T-helper 1 cell (primary cell): Measurements from ENCODE around the gene LIX1L.

Source experiments
- DNase-seq, 5 donors: peaks; one replicate each; pipeline ENCODE4 v3.0.0-alpha.2; 2012 to 2020

Gene LIX1L

GRCh38 chr1:145963265-145964019, 5.6 kb upstream of the LIX1L start:
- no peak for DNase-seq

- peak in 4 of 5 donors; percentile 19 to 38 (median 22) for DNase-seq
Measured at GRCh38 chr1:145962157-145963102, 4.6 kb upstream of the LIX1L start.

- DNase-seq, result peak; percentile 10 to 56 (median 24)
Measured at GRCh38 chr1:145961425-145962156, 3.8 kb upstream of the LIX1L start.

- no peak for DNase-seq
Measured at GRCh38 chr1:145961109-145961424, 3.2 kb upstream of the LIX1L start.

DNA sequence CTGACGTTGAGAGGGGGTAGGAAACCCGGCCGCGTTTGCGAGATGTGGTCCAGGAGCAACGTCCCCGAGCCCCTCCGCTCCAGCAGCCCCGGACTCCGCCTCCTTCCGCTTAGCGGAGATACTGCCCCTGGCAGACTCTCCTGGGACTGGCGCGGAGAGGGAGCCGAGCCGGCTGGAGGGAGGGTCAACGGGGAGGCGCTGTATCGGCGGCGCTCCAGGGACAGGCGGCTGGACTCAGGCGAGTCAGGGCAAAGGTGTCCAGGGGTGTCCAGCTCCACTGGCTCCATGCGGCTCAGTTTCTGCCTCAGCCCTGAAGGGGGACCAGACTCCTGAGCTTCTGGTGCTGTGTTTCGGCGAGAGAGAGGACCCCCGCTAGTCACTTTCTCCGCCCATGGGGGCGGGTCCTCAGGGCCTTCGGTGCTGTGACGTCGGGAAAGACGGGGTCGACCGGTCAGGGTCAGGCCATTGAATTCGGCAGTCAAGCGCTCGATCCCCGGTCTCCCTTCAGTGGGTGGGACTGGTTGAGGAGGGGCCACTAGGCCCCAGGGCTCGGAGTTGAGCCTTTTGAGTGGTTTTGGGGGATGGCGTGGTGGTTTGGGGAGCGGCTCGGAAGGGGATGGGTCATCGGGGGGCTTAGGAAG, 2.8 kb upstream of the LIX1L start:
- DNase-seq, result peak; percentile 41 to 60 (median 45)

DNA sequence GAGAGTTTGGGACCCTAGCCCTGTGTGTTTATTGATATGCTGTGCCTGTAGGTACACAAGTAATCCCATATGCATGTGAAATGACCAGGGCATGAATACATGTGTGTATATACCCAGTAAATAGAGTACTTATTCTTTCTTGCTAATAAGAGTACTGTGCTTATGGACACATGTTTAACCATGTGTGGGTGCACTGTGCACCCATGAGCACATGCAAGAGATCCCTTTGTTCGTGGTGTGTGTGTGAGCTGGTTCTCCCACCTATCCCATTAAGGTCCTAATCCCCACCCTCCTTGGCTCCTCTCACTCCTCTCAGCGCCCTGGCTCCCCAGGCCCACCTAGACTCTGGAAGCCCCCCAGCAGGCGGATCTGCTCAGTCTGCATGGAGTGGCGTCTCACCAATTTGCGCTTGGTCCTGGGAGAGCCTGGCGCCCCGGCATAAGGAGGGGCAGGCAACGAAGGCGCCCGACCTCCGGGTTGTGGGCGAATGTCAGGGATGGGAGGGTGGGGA, 2.2 kb upstream of the LIX1L start:
- DNase-seq, result no peak

GRCh38 chr1:145959333-145959732, 1.5 kb upstream of the LIX1L start:
- DNase-seq, result no peak

DNA sequence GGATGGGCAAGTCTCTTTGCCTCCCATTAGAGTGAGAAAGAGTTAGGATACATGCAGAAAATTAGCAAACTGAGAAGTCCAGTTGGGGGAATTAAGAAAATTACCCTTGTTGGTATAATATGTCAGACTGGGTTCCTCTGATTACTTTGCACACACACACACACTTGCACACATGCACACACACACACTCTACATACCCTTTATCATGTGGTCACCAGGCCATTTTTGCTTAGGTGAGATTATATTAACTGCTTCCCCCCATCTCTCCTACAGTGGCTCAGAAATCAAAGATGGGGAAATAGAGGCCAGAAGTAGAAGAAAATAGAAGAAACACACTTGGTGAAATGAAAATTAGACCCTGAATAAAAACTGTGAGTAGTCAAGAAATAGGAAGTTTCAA, 917 bp upstream of the LIX1L start:
- no peak for DNase-seq

GRCh38 chr1:145956781-145957442, 905 bp downstream of the LIX1L start:
- DNase-seq, result peak in 1 of 5 donors; percentile 28

- DNase-seq, result no peak
Measured at GRCh38 chr1:145956361-145956760, 1.5 kb downstream of the LIX1L start.

- DNase-seq, result no peak
Measured at GRCh38 chr1:145955436-145955835, 2.4 kb downstream of the LIX1L start.

- no peak for DNase-seq
Measured at GRCh38 chr1:145953861-145954260, 4.0 kb downstream of the LIX1L start.

DNA sequence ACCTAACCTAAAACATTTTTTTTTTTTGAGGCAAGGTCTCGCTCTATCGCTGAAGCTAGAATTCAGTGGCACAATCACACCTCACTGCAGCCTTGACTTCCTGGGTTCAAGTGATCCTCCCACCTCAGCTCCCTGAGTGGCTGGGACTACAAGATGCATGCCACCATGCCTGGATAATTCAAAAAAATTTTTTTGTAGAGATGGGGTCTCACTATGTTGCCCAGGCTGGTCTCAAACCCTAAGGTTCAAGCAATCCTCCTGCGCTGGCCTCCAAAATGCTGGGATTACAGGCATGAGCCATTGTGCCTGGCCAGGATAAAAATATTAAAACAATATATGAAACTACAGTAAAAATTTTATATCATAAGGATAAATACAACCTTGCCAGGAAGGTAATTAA, 4.9 kb downstream of the LIX1L start:
- no peak for DNase-seq

GRCh38 chr1:145951526-145951925, 6.3 kb downstream of the LIX1L start:
- no peak for DNase-seq

DNA sequence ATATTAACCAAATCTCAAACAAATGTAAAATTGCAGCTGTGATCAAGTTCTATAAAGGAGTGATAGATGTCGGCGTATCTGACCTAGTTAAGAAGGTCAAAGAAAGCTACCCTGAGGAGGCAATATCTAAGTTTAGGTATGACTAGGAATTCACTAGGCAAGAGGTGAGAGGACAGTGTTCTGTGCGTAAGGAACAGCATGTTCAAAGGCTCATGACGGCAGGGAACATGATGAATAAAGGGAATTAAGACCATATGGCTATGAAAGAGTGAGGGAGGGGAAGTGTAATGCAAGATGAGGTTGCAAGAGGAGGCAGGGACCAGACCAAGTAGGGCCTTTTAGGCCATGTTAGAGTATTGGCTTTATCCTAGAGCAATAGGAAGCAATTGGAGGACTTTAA, 8.6 kb downstream of the LIX1L start:
- DNase-seq, result no peak

GRCh38 chr1:145947551-145947950, 10.3 kb downstream of the LIX1L start:
- DNase-seq, result no peak

- DNase-seq, result no peak
Measured at GRCh38 chr1:145946477-145946986, 11.3 kb downstream of the LIX1L start.

- no peak for DNase-seq
Measured at GRCh38 chr1:145944532-145944931, 13.3 kb downstream of the LIX1L start.

GRCh38 chr1:145942871-145943270, 14.9 kb downstream of the LIX1L start:
- no peak for DNase-seq

DNA sequence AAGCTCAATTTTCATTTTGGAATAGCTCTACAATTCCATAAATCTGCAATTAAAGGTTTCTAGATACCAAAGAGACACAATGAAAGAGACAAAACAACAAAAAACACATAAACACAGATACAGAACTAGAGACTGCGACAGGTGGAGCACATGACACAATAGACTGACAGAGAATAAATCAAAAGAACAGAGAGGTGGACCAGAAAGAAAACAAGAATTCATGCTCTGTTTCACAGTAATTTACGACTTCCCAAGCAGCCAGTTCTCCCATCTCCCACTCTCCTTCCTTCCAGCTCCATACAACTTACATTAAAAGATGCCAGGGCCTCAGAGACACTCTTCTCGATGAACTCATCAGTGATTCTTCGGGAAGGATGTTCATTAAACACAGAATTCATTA, 15.4 kb downstream of the LIX1L start:
- no peak for DNase-seq

GRCh38 chr1:145937436-145937835, 20.4 kb downstream of the LIX1L start:
- DNase-seq, result no peak

GRCh38 chr1:145936247-145936646, 21.6 kb downstream of the LIX1L start:
- DNase-seq, result no peak
